ENCODE data around the gene CCDC78. TPM values are rescaled to one million over a fixed set of nuclear protein-coding genes. Genes with fewer than 3 reads are reported as not detected.

CCDC78 gene
- total and polyA plus RNA-seq, 5 donors from 2014 or later, result 0.37 to 2.5 (median 0.45) TPM

DNA sequence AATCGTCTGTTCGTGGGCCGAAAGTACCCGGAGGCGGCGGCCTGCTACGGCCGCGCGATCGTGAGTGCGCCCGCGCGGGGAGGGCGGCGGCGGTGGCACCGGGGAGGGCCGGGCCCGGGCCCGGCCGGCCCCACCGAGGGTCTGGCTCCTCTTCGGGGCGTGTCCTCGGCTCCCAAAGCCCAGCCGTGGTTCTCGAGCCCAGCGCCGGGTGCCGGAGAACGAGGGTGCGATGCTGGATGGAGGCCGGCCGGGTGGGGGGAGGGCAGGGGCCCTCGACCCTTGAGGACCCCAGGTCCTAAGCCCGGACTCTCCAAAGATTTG is 45.7 kb downstream of the CCDC78 start:
- Mint-ChIP-seq H3K4me1 (peaks cover 0 to 38% (median 5%) of the 10 kb centered on the region in 4 donors), H3K4me3 (peak overlapping the region; percentile 76 to 86 (median 76)), H3K27me3 (no peaks in the 10 kb centered on the region), H3K9me3 (no peaks in the 10 kb centered on the region), H3K27ac (no peak overlapping the region), H3K36me3 (peaks cover 3% of the 10 kb centered on the region)
- peaks cover 44% of the 10 kb centered on the region for H3K4me1 ChIP-seq (ENCODE audit: control insufficient read depth, insufficient read depth, low read length, poor library complexity, severe bottlenecking)
- H3K36me3 ChIP-seq (ENCODE audit: control insufficient read depth, insufficient read depth, low read length), result peaks cover 9% of the 10 kb centered on the region
- no peaks in the 10 kb centered on the region for H3K9me3 ChIP-seq (ENCODE audit: control insufficient read depth in 2 of 2, low read length in 2 of 2)
- no peak for DNase-seq
- ATAC-seq (ENCODE audit: low read depth in 2 of 2), result no peak
- H3K4me3 ChIP-seq (ENCODE audit: low read depth, low read length), result peak overlapping the region; percentile 58
- H3K27me3 ChIP-seq (ENCODE audit: control insufficient read depth, insufficient read depth, low read length), result no peaks in the 10 kb centered on the region
- H3K27ac ChIP-seq (ENCODE audit: insufficient read depth, low read length, poor library complexity, severe bottlenecking), result peak overlapping the region; percentile 81

DNA sequence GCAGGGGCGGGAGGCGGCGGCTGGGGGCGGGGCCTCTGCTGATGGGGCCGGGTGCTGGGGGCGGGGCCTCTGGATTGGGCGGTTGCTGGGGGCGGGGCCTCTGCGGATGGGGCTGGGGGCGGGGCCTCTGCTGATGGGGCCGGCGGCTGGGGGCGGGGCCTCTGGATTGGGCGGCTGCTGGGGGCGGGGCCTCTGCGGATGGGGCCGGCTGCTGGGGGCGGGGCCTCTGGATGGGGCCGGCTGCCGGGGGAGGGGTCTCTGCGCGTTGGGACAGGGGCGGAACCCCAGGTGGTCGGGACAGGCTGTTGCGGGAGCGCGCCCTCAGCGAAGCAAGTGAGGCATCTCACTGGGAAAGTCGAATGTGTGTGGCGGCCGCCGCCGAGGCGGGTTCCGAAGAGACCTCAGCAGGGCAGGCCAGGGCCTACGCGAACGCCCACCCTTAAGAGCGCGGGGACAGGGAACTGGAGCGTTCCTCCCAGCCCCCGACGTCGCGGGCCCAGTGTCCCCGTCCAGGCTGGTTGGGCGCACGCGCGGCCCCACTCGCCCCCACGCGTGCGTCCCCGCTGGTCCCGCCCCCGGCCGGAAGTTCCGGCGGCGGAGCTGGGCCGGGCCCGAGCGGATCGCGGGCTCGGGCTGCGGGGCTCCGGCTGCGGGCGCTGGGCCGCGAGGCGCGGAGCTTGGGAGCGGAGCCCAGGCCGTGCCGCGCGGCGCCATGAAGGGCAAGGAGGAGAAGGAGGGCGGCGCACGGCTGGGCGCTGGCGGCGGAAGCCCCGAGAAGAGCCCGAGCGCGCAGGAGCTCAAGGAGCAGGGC is 46.2 kb downstream of the CCDC78 start, which contains the start of gene STUB1:
TSS of gene STUB1 (plus strand) at position 597 of the 811 bp plus-strand sequence. CDS start at position 713, 116 bp downstream.
- H3K27ac ChIP-seq (ENCODE audit: insufficient read depth, low read length, poor library complexity, severe bottlenecking), result peak within 1 kb of the TSS; percentile 81
- H3K4me3 Mint-ChIP-seq, result peak within 1 kb of the TSS; percentile 83 to 93 (median 88)
- no peaks in the 10 kb centered on the region for H3K27me3 Mint-ChIP-seq
- no peaks in the 10 kb centered on the region for H3K27me3 ChIP-seq (ENCODE audit: control insufficient read depth, insufficient read depth, low read length)
- DNase-seq, result peak; percentile 81 to 84 (median 81)
- peaks cover 9% of the 10 kb centered on the region for H3K36me3 ChIP-seq (ENCODE audit: control insufficient read depth, insufficient read depth, low read length)
- H3K36me3 Mint-ChIP-seq, result peaks cover 3% of the 10 kb centered on the region
- peak within 1 kb of the TSS in 2 of 3 donors; percentile 71 to 73 for H3K27ac Mint-ChIP-seq
- peak within 1 kb of the TSS; percentile 58 for H3K4me3 ChIP-seq (ENCODE audit: low read depth, low read length)
- no peaks in the 10 kb centered on the region for H3K9me3 ChIP-seq (ENCODE audit: control insufficient read depth in 2 of 2, low read length in 2 of 2)
- peaks cover 0 to 41% (median 5%) of the 10 kb centered on the region in 4 donors for H3K4me1 Mint-ChIP-seq
- H3K4me1 ChIP-seq (ENCODE audit: control insufficient read depth, insufficient read depth, low read length, poor library complexity, severe bottlenecking), result peaks cover 47% of the 10 kb centered on the region
- no peaks in the 10 kb centered on the region for H3K9me3 Mint-ChIP-seq
- ATAC-seq (ENCODE audit: low read depth in 2 of 2), result peak; percentile 41 to 42

DNA sequence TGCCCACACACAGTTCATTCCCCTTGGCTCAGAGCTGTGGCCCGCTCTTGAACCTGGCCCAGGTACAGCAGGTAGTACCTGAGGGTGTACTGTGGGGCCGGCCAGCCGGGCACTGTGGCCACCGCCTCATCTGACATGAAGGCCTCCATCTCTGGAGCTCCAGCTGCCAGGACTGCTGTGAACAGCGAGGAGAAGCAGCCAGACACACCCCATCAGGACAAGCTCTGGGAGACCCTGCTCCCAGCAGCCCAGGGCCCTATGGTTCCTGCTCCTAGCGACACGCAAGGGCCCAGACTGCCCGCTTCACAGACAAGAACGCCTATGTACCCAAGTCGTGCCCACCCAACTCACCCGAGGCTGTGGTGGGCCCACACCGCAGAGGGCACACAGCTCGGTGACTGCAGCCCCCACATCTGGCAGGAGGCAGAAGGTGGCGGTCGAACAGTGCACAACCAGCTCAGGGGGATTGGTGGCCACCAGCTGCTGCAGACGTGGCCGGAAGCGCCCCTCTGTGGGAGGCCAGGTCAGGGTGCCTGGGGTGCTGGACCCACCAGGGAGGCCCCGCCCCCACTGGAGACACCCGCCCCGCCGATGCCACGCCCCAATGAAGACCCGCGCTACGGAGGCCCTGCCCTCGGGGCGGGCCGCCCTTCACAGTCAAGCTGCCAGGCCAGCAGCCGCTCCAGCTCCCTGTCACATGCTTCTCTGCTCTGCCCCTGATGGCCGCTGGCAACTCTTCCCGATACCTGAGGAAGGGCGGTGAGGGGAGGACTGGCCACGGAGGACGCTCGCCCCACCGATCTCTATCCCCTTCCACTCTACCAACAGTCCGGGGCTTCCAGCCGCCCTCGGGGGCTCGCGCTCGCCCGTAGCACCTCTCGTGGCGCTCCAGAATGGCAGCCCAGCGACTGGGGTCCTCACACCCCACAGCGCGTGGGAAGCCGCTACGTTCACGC is 47.1 kb downstream of the CCDC78 start:
- Histone ChIP-seq H3K9me3 (ENCODE audit: control insufficient read depth in 2 of 2, low read length in 2 of 2) (no peaks in the 10 kb centered on the region), H3K27me3 (ENCODE audit: control insufficient read depth, insufficient read depth, low read length) (no peaks in the 10 kb centered on the region), H3K4me1 (ENCODE audit: control insufficient read depth, insufficient read depth, low read length, poor library complexity, severe bottlenecking) (peaks cover 44% of the 10 kb centered on the region), H3K27ac (ENCODE audit: insufficient read depth, low read length, poor library complexity, severe bottlenecking) (peak overlapping the region; percentile 69), H3K36me3 (ENCODE audit: control insufficient read depth, insufficient read depth, low read length) (peaks cover 9% of the 10 kb centered on the region), H3K4me3 (ENCODE audit: low read depth, low read length) (no peak overlapping the region)
- no peaks in the 10 kb centered on the region for H3K27me3 Mint-ChIP-seq
- H3K4me1 Mint-ChIP-seq, result peaks cover 0 to 42% (median 5%) of the 10 kb centered on the region in 4 donors
- DNase-seq (peak in 2 of 3 donors; percentile 46 to 57), ATAC-seq (ENCODE audit: low read depth in 2 of 2) (no peak)
- H3K36me3 Mint-ChIP-seq, result peaks cover 3% of the 10 kb centered on the region
- peak overlapping the region in 1 of 3 donors; percentile 88 for H3K27ac Mint-ChIP-seq
- peak overlapping the region; percentile 84 to 93 (median 85) for H3K4me3 Mint-ChIP-seq
- H3K9me3 Mint-ChIP-seq, result no peaks in the 10 kb centered on the region

DNA sequence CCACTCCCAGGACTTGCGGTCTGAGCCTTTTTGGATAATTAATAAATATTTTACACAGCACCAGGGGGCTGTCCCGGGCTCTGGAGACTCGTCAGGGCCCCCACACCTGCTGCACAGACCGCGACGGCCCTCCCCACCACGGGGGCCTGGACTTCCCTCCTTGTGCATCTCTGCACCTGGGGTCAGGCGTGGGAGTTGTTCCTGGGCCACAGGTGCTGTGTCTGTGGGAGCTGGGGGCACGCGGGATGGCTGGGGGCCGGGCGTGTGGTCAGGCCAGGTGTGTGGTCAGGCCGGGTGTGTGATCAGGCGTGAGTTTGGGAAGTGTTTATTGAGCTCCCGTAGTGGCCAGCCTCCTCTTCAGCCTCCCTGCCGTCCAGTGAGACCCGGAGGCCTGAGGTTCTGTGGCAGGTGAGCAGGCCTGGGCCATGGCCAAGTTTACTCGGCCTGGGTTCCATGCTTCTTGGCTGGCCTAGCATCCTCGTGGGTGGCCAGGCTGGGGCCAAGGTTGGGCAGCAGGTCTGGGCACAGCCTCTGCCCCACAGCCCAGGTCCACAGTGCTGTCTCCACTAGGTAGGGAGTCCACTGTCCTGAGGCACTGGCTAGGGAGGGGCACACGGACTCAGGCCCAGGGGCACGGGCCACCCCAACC is 47.9 kb downstream of the CCDC78 start:
- Histone ChIP-seq H3K4me3 (ENCODE audit: low read depth, low read length) (no peak overlapping the region), H3K27me3 (ENCODE audit: control insufficient read depth, insufficient read depth, low read length) (no peaks in the 10 kb centered on the region), H3K36me3 (ENCODE audit: control insufficient read depth, insufficient read depth, low read length) (peaks cover 9% of the 10 kb centered on the region), H3K27ac (ENCODE audit: insufficient read depth, low read length, poor library complexity, severe bottlenecking) (no peak overlapping the region), H3K9me3 (ENCODE audit: control insufficient read depth in 2 of 2, low read length in 2 of 2) (no peaks in the 10 kb centered on the region), H3K4me1 (ENCODE audit: control insufficient read depth, insufficient read depth, low read length, poor library complexity, severe bottlenecking) (peaks cover 38% of the 10 kb centered on the region)
- no peaks in the 10 kb centered on the region for H3K27me3 Mint-ChIP-seq
- peaks cover 3% of the 10 kb centered on the region for H3K36me3 Mint-ChIP-seq
- ATAC-seq (ENCODE audit: low read depth in 2 of 2) (no peak), DNase-seq (no peak)
- no peaks in the 10 kb centered on the region for H3K9me3 Mint-ChIP-seq
- H3K4me3 Mint-ChIP-seq, result peak overlapping the region in 2 of 4 donors; percentile 85 to 93
- no peak overlapping the region for H3K27ac Mint-ChIP-seq
- peaks cover 0 to 39% (median 5%) of the 10 kb centered on the region in 4 donors for H3K4me1 Mint-ChIP-seq

DNA sequence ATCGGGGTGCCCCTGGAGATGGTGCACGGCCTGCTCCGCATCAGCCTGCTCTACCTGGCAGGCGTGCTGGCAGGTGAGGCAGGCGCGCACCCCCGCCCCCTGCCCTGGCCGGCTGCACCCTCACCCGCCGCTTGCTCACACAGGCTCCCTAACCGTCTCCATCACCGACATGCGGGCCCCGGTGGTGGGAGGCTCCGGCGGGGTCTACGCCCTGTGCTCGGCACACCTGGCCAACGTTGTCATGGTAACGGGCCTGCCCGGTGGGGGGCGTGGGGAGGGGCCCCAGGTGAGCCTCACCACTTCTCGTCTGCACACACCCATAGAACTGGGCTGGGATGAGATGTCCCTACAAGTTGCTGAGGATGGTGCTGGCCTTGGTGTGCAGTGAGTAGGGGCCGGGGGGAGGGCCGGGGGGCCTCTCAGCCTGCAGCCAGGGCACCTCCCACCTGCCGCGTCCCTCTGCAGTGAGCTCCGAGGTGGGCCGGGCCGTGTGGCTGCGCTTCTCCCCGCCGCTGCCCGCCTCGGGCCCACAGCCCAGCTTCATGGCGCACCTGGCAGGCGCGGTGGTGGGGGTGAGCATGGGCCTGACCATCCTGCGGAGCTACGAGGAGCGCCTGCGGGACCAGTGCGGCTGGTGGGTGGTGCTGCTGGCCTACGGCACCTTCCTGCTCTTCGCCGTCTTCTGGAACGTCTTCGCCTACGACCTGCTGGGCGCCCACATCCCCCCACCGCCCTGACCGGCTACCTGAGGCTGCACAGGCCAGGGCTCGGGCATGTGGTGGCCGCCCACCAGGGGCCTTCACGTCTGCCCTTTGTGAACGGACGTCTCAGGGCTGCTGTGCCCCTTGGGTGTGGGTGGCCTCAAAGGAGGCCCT is 48.7 kb downstream of the CCDC78 start:
- DNase-seq, result no peak
- no peak overlapping the region for H3K4me3 ChIP-seq (ENCODE audit: low read depth, low read length)
- H3K4me1 Mint-ChIP-seq, result peaks cover 0 to 32% (median 4%) of the 10 kb centered on the region in 4 donors
- H3K36me3 Mint-ChIP-seq, result peaks cover 2% of the 10 kb centered on the region
- H3K9me3 ChIP-seq (ENCODE audit: control insufficient read depth in 2 of 2, low read length in 2 of 2), result no peaks in the 10 kb centered on the region
- no peak overlapping the region for H3K27ac Mint-ChIP-seq
- peaks cover 12% of the 10 kb centered on the region for H3K36me3 ChIP-seq (ENCODE audit: control insufficient read depth, insufficient read depth, low read length)
- H3K27me3 ChIP-seq (ENCODE audit: control insufficient read depth, insufficient read depth, low read length), result no peaks in the 10 kb centered on the region
- H3K4me3 Mint-ChIP-seq, result peak overlapping the region in 2 of 4 donors; percentile 29 to 43
- ATAC-seq (ENCODE audit: low read depth in 2 of 2), result no peak
- H3K27ac ChIP-seq (ENCODE audit: insufficient read depth, low read length, poor library complexity, severe bottlenecking), result no peak overlapping the region
- no peaks in the 10 kb centered on the region for H3K9me3 Mint-ChIP-seq
- H3K27me3 Mint-ChIP-seq, result no peaks in the 10 kb centered on the region
- H3K4me1 ChIP-seq (ENCODE audit: control insufficient read depth, insufficient read depth, low read length, poor library complexity, severe bottlenecking), result peaks cover 34% of the 10 kb centered on the region

DNA sequence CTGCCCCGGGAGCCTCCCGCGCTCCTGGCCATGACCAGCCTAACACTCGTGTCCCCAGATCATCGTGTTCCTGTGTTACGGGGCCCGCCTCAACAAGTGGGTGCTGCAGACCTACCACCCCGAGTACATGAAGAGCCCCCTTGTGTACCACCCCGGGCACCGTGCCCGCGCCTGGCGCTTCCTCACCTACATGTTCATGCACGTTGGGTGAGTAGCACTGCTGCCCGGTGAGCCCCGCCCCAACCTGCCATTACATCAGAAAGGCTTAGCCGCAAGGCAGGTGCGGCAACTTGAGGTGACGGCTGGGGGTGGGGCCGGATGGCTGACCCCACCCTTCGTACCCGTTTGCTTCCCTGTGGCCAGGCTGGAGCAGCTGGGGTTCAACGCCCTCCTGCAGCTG is 49.3 kb downstream of the CCDC78 start:
- Histone ChIP-seq H3K4me3 (ENCODE audit: low read depth, low read length) (no peak overlapping the region), H3K4me1 (ENCODE audit: control insufficient read depth, insufficient read depth, low read length, poor library complexity, severe bottlenecking) (peaks cover 34% of the 10 kb centered on the region), H3K36me3 (ENCODE audit: control insufficient read depth, insufficient read depth, low read length) (peaks cover 11% of the 10 kb centered on the region), H3K9me3 (ENCODE audit: control insufficient read depth in 2 of 2, low read length in 2 of 2) (no peaks in the 10 kb centered on the region), H3K27me3 (ENCODE audit: control insufficient read depth, insufficient read depth, low read length) (no peaks in the 10 kb centered on the region), H3K27ac (ENCODE audit: insufficient read depth, low read length, poor library complexity, severe bottlenecking) (no peak overlapping the region)
- ATAC-seq (ENCODE audit: low read depth in 2 of 2), result no peak
- no peak for DNase-seq
- peaks cover 0 to 28% (median 3%) of the 10 kb centered on the region in 4 donors for H3K4me1 Mint-ChIP-seq
- H3K4me3 Mint-ChIP-seq, result peak overlapping the region in 3 of 4 donors; percentile 29 to 43 (median 43)
- H3K9me3 Mint-ChIP-seq, result no peaks in the 10 kb centered on the region
- no peaks in the 10 kb centered on the region for H3K36me3 Mint-ChIP-seq
- no peaks in the 10 kb centered on the region for H3K27me3 Mint-ChIP-seq
- no peak overlapping the region for H3K27ac Mint-ChIP-seq

Data from CD4-positive, CD25-positive, alpha-beta regulatory T cell (primary cell).